NOMO-1 treated with DMSO at 0.1 percent for 48 hours (cell line): Measurements from ENCODE around the gene PDE11A.

ENCODE experiments used
- DNase-seq: peaks from one replicate; lab custom pipeline; 2025; ENCODE audit not compliant: unreplicated experiment; lab: John Stamatoyannopoulos, UW

PDE11A gene

DNA sequence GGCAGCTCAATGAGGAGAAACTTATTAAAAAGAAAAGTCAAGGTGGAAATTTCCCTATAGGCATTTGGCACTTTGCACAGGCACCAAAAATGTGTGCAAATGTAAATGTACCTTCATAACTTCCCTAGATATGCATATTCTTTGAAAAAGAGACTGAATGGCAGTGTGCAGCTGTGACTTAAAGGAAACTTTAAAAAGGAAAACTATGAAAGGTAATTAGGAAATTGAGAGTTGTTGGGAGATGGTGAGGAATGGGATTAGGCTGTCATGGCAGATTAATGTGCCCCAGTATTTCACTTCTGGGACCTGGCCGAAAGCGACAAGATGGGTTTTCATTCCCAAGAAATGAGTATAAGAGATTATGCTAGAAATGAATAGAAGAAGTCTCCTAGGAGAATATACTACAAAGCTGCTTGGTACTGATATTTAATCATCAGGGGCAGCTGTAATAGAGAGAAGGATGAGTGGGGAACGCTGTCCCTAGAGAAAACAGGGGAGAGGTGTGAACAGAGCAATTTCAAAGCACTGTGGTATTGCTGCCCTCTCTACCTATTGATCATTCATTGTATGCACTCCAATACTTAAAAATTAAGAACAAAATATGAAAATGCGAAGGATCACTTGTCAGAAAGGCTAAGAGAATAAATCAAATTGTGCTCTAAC is 366.9 kb downstream of the PDE11A start:
- no peak for DNase-seq

DNA sequence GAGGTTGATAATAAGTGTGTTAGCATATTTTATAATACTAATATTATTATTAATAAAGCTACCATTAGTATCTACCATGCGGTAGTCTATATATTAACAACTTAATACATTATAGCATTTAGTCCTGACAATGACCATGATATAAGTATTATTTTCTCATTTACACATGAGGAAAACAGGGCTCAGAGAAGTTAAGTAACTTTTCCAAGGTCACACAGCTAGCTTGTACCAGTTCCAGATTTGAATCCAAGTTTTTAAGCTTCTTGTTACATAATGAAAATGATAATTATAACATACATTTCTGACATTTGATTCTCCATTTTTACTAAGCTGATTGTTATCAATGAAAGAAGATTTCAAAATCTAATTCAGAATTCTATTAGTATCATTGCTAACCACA is 369.4 kb downstream of the PDE11A start:
- no peak for DNase-seq

DNA sequence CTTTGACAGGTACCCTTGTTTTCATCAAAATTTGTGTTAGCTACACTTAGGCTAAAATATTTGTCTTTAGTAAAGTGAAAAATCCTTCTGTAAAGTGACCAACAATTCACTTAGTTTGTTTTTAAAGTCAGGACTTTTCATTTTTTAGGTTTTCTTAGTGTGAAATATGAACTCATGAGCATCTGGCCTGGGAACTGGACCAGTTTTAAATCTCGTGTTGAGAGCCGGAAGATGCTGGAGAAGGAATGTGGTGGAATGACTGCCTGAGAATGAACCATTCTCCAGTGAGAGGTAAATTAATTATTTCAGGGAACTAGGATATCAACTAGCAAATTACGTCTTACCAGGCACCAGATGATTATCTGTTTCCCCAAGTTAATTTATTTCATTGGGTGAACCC is 374.3 kb downstream of the PDE11A start:
- DNase-seq = no peak

DNA sequence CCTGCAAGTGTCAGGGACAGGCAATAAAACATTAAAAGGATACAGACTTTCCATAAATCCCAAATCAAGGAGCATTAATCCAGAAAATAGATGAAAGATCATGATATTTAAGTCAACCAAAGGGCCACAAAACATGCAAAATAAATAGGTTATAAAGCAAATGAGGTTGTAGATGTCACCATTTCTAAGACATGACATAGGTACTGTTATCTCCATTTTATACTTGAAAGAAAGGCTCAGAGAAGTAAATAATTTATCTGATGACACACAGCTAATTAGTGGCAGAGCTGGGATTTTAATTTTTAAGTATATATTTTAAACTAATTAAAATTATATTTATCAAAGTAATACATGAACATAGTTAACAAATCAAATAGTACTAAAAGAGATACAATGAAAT is 378.2 kb downstream of the PDE11A start:
- no peak for DNase-seq

DNA sequence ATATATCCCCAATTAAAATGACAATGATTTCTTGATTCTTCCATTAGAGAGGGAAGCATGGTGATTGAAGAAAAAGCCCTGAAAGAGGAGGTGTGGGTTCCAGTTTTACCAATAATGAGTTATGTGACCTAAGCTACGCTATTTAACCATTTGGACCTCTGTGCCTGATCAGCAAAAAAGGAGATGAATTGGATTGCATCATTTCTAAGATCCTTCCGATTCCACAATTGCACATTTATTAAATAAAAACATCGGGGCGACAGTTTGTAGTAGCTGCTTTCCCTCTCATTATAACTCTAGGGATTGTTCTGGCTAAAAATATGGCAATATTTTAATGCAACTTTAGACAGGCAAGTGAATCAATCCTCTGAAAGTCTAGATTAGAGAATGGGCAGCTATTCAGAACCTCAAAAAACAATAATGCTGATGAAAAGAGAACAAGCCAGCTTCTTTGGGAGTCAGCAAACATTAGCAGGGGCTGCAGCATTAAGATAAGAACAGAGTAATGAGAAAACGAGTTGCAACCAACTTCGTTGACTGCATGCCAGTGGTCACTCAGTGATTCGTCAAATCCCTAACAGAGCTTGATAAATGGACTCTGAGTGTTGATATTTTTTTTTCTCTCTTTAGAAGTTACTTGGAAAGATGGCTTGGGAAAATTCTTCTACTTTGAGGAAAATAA is 378.8 kb downstream of the PDE11A start:
- DNase-seq = no peak

DNA sequence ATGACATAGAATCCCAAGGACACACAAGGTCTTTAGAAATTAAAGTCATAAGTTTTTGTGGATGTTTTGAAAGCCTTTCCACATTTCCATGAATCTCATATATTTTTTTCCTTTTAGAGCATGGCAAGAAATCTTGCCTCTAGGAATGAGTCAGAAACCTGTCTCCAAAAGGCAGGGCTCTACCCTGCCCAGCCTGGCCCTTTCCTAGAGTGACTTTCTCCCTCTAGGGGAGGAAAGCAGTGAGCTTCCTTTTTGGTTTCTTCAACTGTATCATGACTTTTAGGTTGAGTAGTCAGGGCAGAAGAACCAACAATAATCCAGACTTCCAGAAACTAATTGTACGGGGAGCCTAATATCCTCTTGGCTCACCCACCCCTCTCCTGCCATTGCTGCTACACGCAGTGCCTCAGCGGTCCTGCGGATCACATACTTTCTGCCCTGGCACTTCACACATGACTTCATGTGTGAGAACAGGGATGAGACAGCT is 379.8 kb downstream of the PDE11A start:
- no peak for DNase-seq

DNA sequence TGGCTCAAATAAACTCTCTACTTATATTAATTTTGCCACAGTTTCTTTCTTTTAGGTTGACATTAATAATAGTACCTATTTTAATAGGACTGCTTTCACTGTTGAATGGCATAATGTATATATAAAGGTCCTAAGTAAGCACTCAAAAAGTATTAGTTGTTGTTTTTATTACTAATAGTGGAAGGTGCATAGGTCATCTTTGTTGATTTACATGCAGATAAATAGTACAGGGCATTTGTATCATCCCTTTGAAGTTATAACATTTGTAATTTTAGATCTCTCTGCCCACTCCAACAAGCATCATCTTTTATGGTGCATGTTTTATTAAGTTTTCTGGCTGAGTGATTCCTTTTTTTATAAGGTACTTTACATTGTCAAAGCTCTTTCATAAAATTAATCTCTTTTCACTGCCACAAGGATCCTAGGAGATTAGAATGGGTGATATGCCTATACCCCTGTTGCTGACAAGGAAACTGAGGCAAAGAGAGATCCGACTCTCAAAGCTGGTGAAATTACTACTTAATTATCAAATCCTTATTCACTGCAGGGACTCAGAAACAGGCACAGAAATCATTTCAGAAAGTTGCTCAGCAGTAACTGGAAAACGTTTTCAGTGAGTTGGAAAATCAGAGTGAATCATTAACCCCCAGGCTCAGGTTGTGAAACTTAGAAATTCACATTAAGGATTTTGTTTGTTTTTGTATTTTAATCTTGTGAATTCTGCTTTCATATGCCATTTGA is 380.4 kb downstream of the PDE11A start:
- DNase-seq = no peak

DNA sequence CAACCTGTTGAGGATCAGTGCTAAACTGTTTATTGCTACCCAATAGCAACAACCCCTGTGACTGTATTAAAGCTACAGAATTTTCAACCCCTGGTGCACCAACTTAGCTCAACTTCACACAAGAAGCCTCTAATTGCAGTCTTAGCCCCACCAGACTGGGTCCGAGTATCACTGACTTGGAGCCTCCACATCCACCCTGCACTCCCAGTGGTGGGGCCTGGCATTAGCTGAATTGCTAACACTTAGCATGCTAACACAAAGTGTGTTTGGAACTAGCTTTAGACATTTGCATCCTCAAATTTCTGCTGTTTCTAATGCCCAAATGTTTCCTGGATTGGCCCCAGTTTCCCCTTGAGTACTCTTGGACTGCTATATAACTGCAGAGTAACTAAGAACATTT is 381.4 kb downstream of the PDE11A start:
- no peak for DNase-seq

DNA sequence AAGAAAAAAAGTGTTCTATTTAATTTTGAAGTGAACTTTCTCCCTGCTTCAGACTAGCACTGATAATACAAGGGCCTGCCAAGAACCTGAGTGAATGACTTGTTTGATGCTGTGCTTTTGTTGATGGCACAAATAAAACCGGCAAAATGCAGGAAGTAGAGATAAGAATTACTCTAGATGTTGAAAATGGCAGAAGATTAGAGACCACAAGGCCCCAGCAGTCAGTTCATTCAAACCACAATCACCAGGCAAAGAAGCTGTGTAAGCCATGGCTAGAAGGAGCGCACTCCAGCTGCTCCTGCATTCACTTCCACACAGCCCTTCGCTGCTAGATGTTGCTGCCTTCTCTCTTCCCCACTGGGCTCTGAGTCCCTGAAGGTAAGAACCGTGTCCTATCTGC is 383.0 kb downstream of the PDE11A start:
- DNase-seq = no peak

DNA sequence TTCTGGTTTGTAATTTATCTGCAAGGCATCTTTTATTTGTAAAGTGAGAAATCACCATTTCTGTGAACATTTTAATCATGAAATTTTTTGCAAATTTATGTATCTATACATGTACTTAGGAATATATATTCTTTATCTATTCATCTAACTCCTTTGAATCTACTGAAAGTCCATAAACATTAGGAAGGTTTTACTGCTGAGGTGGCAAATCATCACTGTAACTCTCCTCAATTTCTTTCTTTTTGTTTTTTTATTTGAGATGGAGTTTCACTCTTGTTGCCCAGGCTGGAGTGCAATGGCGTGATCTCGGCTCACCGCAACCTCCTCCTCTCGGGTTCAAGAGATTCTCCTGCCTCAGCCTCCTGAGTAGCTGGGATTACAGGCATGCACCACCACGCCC is 383.7 kb downstream of the PDE11A start:
- no peak for DNase-seq

DNA sequence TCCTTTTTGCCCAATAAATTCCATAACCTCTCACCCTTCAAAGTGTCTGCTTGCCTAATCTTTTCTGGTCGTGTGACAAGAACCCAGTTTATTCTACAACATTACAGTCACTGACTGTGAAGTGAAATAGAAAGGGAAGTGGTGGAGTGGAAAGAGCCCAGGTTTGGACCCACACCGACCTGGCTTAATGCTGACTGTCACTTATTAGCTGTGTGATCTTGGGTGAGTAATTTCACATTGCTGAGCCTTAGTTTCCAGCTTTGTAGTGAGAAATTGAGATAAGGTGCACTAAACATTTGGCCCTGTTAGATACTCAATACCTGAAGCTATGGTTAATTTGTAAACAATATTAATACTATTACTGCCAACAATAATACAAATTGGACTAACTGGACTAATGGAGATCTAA is 388.9 kb downstream of the PDE11A start:
- DNase-seq = no peak

DNA sequence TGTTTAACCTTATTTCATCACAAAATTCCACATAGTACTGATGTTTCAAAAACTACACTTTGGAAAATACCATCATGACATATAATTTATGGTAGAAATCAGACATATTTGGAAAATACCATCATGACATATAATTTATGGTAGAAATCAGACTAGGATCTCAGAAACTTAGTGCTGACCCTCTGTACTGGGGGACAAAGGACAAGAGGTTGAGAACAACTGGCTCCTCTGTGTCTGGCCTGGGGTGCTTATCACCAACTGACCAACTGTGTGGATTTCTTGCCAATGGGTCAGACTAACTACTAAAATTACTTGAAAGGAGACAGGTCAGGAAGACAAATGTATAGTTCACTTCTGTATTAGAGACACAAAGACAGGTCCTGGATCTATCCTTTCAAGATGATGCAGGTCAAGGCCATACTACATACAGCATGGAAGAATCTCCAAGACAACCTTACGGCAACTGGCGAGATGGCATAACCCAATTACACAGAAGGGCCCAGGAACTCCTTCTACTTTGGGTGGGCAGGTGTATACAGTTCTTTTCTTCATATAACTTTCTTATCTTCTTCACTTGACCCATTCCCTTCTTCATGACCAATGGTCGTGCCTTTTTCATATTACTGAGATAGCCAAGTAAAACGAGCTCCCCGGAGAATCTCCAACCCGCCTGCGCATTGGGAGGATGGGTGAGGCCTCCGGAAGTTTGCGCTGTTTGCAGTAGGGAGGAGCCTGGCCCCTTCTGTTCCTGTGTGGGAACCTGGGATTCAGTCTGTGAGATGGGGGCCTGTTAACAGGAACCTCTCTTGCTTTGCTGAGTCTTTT is 389.5 kb downstream of the PDE11A start:
- DNase-seq = no peak

DNA sequence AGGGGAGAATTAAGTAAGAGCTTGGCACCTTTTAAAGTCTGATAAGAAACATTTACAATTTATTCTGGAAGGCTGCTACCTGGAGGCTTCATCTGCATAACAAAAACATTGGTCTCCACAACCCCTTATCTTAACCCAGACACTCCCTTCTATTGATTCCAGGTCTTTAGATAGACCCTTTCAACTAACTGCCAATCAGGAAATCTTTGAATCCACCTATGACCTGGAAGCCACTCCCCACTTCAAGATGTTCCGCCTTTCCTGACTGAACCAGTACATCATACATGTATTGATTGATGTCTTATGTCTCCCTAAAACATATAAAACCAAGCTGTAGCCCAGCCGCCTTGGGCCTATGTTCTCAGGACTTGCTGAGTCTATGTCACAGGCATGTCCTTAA is 390.6 kb downstream of the PDE11A start:
- no peak for DNase-seq

DNA sequence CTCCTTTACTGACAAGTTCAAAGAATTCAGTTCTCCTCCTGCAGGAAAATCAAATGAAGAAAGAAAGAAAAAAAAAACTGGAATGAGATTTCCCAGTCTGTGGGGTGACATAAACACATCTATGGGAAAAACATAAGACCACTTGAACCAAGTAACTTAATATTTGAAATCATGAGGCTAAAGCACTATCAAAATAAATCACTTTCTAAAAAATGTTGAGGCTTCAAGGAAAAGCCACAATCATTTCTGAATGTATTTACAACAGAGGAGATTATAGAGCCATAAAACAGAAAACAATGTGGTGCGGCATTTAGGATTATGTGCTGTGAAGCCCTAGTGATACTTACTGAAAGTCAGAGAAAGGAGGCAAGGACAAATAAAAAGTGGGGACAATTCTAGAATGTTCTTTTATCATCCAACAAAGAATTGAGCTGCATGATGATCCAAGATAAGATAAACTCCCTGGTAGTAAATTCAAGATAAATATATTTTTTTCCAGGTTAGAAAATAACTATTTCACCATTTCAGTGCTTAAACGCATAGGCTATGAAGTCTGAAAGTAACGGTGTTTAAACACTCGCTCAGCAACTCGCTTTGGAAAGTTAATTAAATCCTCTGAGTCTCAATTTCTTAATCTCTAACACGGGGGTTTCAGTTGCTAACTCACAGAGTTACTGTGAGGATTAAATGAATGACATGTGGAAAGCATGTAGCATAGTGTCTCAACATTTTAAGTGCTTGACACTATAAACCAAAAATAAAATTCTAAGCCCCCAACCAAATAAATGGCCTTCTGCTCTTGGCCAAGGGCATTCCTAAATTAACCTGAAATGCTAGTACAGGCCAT is 391.5 kb downstream of the PDE11A start:
- no peak for DNase-seq

DNA sequence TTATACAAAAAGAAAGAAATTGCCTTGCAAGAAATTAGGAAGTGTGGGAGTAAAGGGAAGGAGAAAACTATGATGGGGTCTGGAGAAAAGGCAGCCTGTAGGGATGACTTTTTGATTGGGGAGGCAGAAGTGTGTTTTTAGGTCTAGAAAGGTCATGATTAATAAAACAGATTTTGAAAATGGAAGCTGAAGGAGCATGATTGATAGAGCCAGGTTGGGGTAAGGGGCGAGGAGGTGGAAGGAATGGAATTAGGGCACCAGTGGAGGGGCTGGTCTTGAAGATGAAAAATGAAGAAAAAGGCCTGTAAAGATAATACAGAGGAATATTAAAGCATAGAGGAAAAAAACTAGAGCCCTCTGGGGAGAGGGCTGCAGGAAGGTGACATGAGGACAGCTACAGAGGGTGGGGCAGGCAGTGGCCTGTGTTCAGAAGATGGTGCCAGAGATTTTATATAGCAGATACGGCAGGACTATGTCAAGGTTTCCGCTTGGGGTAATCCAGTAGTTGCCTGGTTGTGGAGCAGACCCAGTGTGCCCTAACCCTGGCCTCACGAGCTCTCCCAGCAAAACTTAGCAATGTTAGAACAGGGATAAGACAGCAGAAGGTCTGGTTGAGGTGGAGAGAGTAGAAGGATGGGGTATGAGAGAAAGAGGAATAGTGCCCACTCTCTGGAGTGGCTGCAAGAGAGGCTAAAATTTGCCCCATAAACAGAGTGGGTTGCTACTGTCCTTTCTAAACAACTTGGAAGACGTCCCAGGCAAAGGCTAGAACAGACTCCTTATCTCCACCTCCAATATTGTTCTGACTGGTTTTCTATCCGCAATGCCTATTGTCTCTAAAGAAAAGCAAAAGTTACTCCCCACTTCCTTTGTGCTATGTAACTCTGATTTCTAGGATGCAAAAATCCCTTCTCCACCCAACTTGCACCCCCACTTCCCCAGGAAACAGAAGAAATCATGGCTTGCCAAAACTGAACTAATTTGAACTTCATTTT is 392.7 kb downstream of the PDE11A start:
- DNase-seq = no peak

DNA sequence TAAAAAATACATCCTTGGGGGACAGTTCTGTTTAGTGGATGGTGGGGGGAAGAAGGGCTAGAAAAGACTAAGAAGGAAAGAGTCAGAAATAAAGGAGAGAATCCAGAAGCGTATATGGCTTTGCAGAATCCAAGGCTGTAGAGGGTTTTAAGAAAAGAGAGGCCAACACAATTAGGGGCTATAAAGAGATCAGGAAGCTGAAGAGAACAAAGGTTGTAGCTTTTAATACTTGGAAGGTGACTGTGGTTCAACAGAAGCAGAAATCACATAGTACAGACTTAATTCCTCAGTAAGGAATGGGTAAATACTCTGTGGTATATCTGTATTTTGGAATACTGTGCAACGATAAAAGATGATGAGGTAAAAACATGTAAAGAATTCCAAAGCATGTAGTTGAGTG is 393.6 kb downstream of the PDE11A start:
- DNase-seq = no peak

DNA sequence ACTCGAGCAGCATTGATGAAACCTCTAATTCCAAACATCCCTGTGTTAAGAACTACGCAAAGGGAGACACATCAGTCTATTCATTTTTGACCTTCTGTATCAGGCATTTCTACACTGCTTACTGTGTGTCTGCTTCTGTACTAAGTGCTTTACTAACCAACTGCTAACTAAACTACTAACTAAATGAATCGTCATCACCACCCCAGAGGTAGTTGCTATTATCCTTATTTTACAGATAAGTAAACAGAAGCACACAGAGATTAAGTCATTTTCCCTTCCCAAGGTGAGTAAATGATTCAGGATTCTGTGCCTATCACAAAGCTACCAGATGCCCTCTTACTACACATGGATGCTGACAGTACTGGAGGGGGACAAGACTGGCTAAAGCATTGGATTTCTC is 395.9 kb downstream of the PDE11A start:
- DNase-seq = no peak

DNA sequence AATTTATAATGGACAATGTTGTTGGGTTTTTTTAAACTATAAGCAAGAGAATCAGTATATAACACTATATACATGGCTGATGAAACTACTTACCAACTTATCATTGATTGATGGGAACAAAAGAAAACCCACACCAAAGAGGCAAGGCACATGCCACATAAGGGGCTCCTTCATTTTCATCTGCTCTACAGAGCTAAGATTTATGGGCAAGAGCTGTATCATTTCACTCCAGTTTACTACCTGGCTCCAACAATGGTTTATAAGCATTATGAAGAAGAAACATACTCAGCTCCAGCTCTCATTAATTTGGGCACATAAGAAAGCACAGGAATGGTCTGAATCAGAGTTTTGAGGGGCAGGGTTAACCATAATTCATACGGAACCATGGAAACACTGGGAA is 396.8 kb downstream of the PDE11A start:
- DNase-seq = no peak

DNA sequence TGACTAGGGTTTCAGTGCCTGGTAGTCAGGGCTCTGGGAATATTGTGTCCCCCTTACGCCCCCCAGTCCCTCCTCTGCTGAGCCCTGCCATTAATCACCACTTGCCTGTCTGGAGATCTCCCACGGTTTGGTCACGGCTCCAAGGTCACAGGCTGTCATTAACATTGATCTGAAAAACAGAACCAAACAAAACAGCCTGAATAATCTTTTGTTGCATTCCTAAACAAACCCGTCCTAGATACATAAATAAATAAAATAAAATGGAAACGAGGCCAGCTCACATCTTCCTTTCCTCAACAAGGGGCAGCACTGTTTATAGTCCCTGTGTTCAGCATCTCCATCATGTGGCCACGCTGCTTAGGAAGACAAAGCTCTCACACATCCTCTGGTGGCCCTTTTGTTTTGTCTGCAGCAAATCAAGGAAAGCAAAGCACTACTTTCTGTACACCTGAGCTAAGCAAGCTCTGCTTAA is 397.2 kb downstream of the PDE11A start:
- DNase-seq = no peak
